Stomach (tissue), 4 donors: ENCODE data around the gene SLC36A1.

Source experiments
- CTCF ChIP-seq, 7 experiments: fragments of 450-650 bp in 4 of 7; fragments of 200-600 bp in 3 of 7; sonication (generic) in 3 of 7; IDR thresholded peaks; one replicate each; pipeline ENCODE4 v1.5.1; 2016 to 2019; ENCODE audit warnings: antibody characterized with exemption in 7 of 7, control low read depth in 2 of 7, mild to moderate bottlenecking in 1 of 7
- POLR2A ChIP-seq, 4 donors: fragments of 450-650 bp; IDR thresholded peaks; one replicate each; pipeline ENCODE4 v1.6.1; 2016; ENCODE audit warnings: antibody characterized with exemption in 4 of 4, control low read depth in 2 of 4, mild to moderate bottlenecking in 1 of 4, moderate library complexity in 1 of 4

GRCh38 chr5:151461312-151461711 lies 13.9 kb downstream of the SLC36A1 start:
- TF ChIP-seq POLR2A (IDR thresholded peaks at IDR 0.05): no peak
- TF ChIP-seq CTCF (IDR thresholded peaks at IDR 0.05): no peak
